HAP-1 (cell line): Measurements from ENCODE around the gene TSEN54.

Source experiments
- DNase-seq, 2 experiments: peaks; one replicate each; pipeline ENCODE4 v3.0.0-alpha.2; 2016 to 2020; ENCODE audit warnings: low spot score in 2 of 2
- H3K27me3 ChIP-seq: fragments of 250-450 bp; sonication (Bioruptor Pico); 2 replicates; pipeline ENCODE4 v1.5.1; 2020; ENCODE audit warnings: low read depth, mild to moderate bottlenecking, moderate library complexity
- H3K36me3 ChIP-seq: fragments of 250-450 bp; sonication (Bioruptor Pico); replicated peaks from 2 replicates; pipeline ENCODE4 v1.5.1; 2020; ENCODE audit warnings: mild to moderate bottlenecking
- H3K4me1 ChIP-seq: fragments of 250-450 bp; sonication (Bioruptor Pico); 2 replicates; pipeline ENCODE4 v1.5.1; 2020; ENCODE audit warnings: mild to moderate bottlenecking
- H3K4me3 ChIP-seq: fragments of 250-450 bp; sonication (Bioruptor Pico); 2 replicates; pipeline ENCODE4 v1.5.1; 2020; ENCODE audit warnings: mild to moderate bottlenecking, moderate library complexity
- H3K9me3 ChIP-seq: fragments of 250-450 bp; sonication (Bioruptor Pico); 2 replicates; pipeline ENCODE4 v1.5.1; 2020; ENCODE audit warnings: mild to moderate bottlenecking, moderate library complexity
- in situ Hi-C: fragments of 300-500 bp; cut with MboI; formaldehyde crosslinking; loops from 3 replicates; pipeline ENCODE4 v1.14.3; 2020; ENCODE audit warnings: low sequenced_read_pairs, inconsistent platforms, mixed read lengths

Gene TSEN54

GRCh38 chr17:75481194-75482068 is 34.9 kb upstream of the TSEN54 start:
- Histone ChIP-seq H3K4me3 (no peak overlapping the region), H3K36me3 (no peaks in the 10 kb centered on the region), H3K4me1 (no peaks in the 10 kb centered on the region), H3K27me3 (no peaks in the 10 kb centered on the region), H3K9me3 (no peaks in the 10 kb centered on the region)
- no peak for DNase-seq
- in situ Hi-C loops: no loop called here

- no peak for DNase-seq
- in situ Hi-C loops: no loop called here
Observed at GRCh38 chr17:75482098-75482942, 34.0 kb upstream of the TSEN54 start.

GRCh38 chr17:75485688-75486087 is 30.6 kb upstream of the TSEN54 start:
- no peaks in the 10 kb centered on the region for H3K9me3 ChIP-seq
- H3K4me1 ChIP-seq: no peaks in the 10 kb centered on the region
- H3K27me3 ChIP-seq: no peaks in the 10 kb centered on the region
- H3K36me3 ChIP-seq: no peaks in the 10 kb centered on the region
- in situ Hi-C loops: no loop called here
- no peak for DNase-seq
- no peak overlapping the region for H3K4me3 ChIP-seq

More at GRCh38 chr17:75482098-75482942, 34.0 kb upstream of the TSEN54 start:
- Histone ChIP-seq H3K27me3 (no peaks in the 10 kb centered on the region), H3K4me3 (no peak overlapping the region), H3K9me3 (no peaks in the 10 kb centered on the region), H3K36me3 (no peaks in the 10 kb centered on the region), H3K4me1 (no peaks in the 10 kb centered on the region)

GRCh38 chr17:75486151-75486550 is 30.2 kb upstream of the TSEN54 start:
- no peaks in the 10 kb centered on the region for H3K9me3 ChIP-seq
- H3K36me3 ChIP-seq: no peaks in the 10 kb centered on the region
- H3K4me1 ChIP-seq: no peaks in the 10 kb centered on the region
- no peak overlapping the region for H3K4me3 ChIP-seq
- no peak for DNase-seq
- in situ Hi-C loops: no loop called here
- H3K27me3 ChIP-seq: no peaks in the 10 kb centered on the region

GRCh38 chr17:75486951-75487350 is 29.4 kb upstream of the TSEN54 start:
- Histone ChIP-seq H3K36me3 (no peaks in the 10 kb centered on the region; the same call in 1 of the 2 replicates), H3K9me3 (no peaks in the 10 kb centered on the region), H3K4me1 (no peaks in the 10 kb centered on the region), H3K4me3 (no peak overlapping the region), H3K27me3 (no peaks in the 10 kb centered on the region)
- DNase-seq: no peak
- in situ Hi-C loops: no loop called here

- H3K27me3 ChIP-seq: no peaks in the 10 kb centered on the region
- no peak for DNase-seq
- H3K4me3 ChIP-seq: no peak overlapping the region
- H3K36me3 ChIP-seq: peaks cover 3% of the 10 kb centered on the region; the same call in 1 of the 2 replicates
- no peaks in the 10 kb centered on the region for H3K9me3 ChIP-seq
- no peaks in the 10 kb centered on the region for H3K4me1 ChIP-seq
- in situ Hi-C loops: no loop called here
Observed at GRCh38 chr17:75487351-75488070, 28.8 kb upstream of the TSEN54 start.

- in situ Hi-C loops: no loop called here
- Histone ChIP-seq H3K27me3 (no peaks in the 10 kb centered on the region), H3K9me3 (no peaks in the 10 kb centered on the region), H3K4me1 (no peaks in the 10 kb centered on the region), H3K36me3 (peaks cover 16% of the 10 kb centered on the region), H3K4me3 (no peak overlapping the region)
- DNase-seq: no peak
Observed at GRCh38 chr17:75488693-75489510, 27.4 kb upstream of the TSEN54 start.

GRCh38 chr17:75489511-75489955 is 26.8 kb upstream of the TSEN54 start:
- Histone ChIP-seq H3K36me3 (peaks cover 17% of the 10 kb centered on the region), H3K4me3 (no peak overlapping the region), H3K9me3 (no peaks in the 10 kb centered on the region), H3K4me1 (no peaks in the 10 kb centered on the region), H3K27me3 (no peaks in the 10 kb centered on the region)
- in situ Hi-C loops: no loop called here
- DNase-seq: no peak

GRCh38 chr17:75490173-75490743 is 26.1 kb upstream of the TSEN54 start:
- Histone ChIP-seq H3K9me3 (no peaks in the 10 kb centered on the region), H3K36me3 (peaks cover 20% of the 10 kb centered on the region), H3K4me3 (no peak overlapping the region), H3K4me1 (no peaks in the 10 kb centered on the region), H3K27me3 (no peaks in the 10 kb centered on the region)
- in situ Hi-C loops: no loop called here
- no peak for DNase-seq

- no peaks in the 10 kb centered on the region for H3K27me3 ChIP-seq
- no peaks in the 10 kb centered on the region for H3K9me3 ChIP-seq
- in situ Hi-C loops: no loop called here
- peaks cover 24% of the 10 kb centered on the region for H3K36me3 ChIP-seq
- no peak for DNase-seq
- no peaks in the 10 kb centered on the region for H3K4me1 ChIP-seq
- no peak overlapping the region for H3K4me3 ChIP-seq
Observed at GRCh38 chr17:75490953-75491649, 25.2 kb upstream of the TSEN54 start.

- no peak overlapping the region for H3K4me3 ChIP-seq
- in situ Hi-C loops: no loop called here
- no peaks in the 10 kb centered on the region for H3K27me3 ChIP-seq
- DNase-seq: no peak
- H3K4me1 ChIP-seq: no peaks in the 10 kb centered on the region
- no peaks in the 10 kb centered on the region for H3K9me3 ChIP-seq
- peaks cover 27% of the 10 kb centered on the region for H3K36me3 ChIP-seq
Observed at GRCh38 chr17:75491680-75492079, 24.6 kb upstream of the TSEN54 start.

GRCh38 chr17:75492555-75493168 is 23.7 kb upstream of the TSEN54 start:
- H3K4me1 ChIP-seq: no peaks in the 10 kb centered on the region
- peaks cover 31% of the 10 kb centered on the region for H3K36me3 ChIP-seq
- in situ Hi-C loops: no loop called here
- DNase-seq: no peak
- no peaks in the 10 kb centered on the region for H3K9me3 ChIP-seq
- H3K4me3 ChIP-seq: no peak overlapping the region
- H3K27me3 ChIP-seq: no peaks in the 10 kb centered on the region
